Effector CD4-positive, alpha-beta T cell (primary cell): ENCODE measurements around the gene HTR3A.

ENCODE experiments used
- DNase-seq: peaks from one replicate; pipeline ENCODE4 v3.0.0-alpha.2; 2020

The HTR3A gene

GRCh38 chr11:114025329-114025907, 50.5 kb downstream of the HTR3A start:
- DNase-seq: no peak

DNA sequence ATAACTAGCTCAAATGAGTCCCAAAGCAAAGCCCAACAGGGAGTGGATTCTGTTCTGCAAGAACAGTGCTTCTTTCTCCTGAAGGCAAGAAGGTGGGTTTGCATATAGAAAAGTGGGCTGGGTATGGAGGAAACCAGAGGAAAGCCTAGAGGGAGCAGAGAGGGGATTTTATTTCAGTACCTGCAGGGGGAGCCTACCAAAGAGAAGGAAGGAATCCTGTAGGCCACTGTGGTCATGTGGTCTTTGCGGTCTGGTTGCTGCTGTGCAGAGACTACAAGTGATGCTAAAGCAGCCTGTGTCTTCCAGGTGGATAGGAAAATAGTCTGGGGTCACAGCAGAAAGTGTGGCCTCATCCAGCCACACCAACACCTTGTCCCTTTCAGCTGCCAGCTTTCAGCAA, 51.4 kb downstream of the HTR3A start:
- no peak for DNase-seq

- DNase-seq: no peak
Measured at GRCh38 chr11:114027391-114027790, 52.5 kb downstream of the HTR3A start.

DNA sequence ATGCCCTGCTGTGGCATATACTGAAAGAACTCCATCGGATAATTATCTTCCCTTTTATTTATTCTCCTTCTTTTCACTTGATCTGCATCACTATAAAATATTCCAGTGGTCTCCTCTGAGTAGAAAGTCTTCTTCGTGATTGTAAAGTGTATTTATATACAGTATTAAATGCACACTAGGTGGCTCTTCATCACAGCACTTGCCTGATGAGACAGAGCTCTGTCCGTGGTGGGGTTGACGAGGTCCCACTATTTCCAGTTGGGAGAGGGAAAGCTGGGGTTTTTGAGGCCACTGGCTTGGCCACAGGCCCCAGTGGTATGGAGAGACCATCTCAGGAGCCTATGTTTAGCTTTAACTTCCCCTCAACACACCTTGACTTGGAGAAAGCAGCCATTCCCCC, 53.0 kb downstream of the HTR3A start:
- DNase-seq: no peak

- no peak for DNase-seq
Measured at GRCh38 chr11:114031246-114031966, 56.5 kb downstream of the HTR3A start.

DNA sequence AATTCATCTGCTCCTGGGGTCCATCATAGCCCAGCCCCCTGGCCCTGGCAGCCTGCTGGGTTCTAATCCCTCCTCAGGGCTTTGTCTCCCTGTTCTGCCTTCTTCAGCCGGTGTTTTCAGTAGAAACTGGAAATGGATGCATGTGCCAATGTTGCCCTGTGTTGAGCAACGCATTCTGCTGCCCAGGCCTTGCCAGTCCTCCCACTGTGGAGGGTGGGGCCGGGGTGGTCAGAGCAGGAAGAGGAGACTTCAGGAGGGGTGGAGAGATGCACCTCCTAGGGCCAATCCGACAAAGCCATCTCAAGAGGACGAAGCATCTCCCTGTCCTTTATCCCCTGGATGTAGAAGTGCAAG, 57.0 kb downstream of the HTR3A start:
- no peak for DNase-seq

GRCh38 chr11:114033066-114033465, 58.2 kb downstream of the HTR3A start:
- DNase-seq: no peak

- DNase-seq: no peak
Measured at GRCh38 chr11:114033572-114033971, 58.7 kb downstream of the HTR3A start.

DNA sequence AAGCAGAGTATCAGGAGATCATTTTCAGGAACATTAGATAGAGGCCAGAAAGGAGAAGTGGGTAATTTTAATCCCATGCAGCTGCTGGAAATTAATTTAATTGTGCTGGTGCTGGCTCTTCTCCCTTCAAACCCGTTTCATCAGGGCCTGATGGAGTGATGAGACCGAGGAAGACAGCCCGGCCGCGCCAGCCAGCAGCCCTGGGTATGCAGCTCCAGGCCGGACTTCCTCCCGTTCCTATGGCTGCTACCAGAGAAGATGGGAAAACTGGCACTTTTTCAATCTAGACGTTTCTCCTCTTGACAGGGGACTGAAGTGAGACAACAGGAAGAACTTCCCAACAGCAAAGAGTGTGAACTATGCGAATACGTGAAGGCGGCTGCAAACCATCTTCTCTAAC, 60.0 kb downstream of the HTR3A start:
- no peak for DNase-seq

DNA sequence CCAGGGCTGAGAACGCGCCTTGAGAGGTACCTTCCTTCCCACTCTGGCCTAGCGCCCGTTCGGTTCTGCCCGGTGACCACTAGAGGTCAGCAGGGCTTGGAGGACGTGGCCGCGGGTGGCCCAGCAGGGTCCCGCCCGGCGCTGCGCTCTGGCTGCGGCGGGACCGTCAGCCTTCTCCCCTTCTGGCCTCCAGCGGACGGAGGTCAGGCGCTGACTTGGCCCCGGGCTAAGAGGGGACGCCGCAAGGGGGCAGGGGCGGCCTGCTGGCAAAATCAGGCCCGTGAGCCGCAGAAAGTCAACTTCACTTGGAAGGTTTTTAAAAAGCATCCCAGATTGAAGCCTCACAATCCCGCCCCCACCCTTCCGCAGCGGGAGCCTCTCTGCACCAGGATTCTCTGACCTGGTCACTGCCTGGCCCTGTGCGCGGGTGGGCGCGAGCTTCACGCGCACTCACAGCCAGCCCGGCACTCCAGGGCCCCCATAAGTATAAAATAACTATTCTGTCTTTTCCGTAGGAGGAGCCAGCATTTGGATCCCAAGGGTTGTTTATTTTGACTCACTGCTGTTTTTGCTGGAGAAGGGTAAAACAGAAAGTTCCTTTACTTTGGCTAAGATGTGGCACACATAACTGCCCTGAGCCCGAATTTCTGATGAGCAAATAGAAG, 61.4 kb downstream of the HTR3A start:
- DNase-seq: peak; percentile 20

DNA sequence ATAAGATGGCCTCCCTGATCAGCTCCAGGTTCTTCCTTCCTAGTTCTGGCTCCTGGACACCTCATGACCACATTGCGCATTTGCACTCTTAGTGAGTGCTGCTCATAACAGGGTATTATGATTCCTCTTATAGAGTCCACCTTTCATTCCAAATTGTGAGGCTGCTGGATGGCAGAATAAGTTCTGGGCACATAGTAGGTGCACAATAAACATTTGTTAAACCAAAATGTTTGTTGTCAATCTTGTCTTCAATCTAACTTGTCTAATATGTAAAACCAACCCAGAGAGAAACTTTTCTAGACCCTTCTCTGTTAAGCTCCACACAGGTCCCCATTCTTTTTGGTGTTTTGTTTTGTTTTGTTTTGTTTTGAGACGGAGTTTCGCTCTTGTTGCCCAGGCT, 62.0 kb downstream of the HTR3A start:
- no peak for DNase-seq

DNA sequence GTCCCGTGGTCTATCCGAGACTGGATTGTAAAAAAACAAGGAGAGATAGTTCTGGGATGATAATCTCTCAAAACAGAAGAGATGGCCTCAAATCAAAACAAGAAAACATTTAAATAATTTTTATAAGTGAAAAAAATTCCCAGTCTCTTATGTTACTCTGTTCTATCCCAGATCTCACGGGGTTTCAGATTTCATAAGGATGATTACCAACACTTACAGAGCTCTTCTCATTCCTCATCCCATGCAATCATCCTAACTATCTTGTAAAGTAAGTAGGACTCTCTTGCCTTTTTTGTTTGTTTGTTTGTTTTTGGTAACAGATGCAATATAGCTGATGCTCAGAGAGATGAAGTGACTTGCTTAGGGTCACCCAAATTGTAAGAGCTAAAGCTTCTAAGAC, 64.6 kb downstream of the HTR3A start:
- DNase-seq: no peak
